ENCODE data around the gene TRAF3.

DNA sequence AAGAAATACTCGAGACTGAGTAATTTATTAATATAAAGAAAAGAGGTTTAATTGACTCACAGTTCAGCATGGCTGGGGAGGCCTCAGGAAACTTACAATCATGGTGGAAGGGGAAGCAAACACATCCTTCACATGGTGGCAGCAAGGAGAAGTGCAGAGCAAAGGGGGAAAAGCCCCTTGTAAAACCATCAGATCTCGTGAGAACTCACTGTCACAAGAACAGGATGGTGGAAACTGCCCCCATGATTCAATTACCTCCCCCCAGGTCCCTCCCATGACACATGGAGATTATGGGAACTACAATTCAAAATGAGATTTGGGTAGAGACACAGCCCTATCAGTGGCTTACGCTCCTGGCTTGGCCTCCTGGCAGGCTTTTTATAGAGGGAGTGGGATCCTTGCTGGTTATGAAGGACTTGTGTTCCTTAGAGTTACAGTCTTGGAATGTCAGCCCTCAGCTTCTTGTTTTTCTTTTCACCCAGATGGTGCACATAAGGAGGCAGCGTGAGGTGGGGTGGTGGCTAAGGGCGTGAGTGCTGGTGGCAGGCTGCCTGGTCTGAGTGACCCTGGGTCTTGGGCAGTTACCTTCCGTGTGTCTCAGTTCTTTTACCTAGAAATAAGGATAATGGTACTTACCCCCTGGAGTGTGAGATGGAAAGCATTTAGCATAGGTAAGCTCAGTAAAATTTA, 25.7 kb downstream of the TRAF3 start:
- TF ChIP-seq ZNF274 (IDR thresholded peaks at IDR 0.05; ENCODE audit: low read depth, low read length) = no peak
- TF ChIP-seq SUZ12 (IDR thresholded peaks at IDR 0.05; ENCODE audit: extremely low read depth, insufficient read depth, insufficient read length) = no peak

Measured in NT2/D1 (cell line).